Nephron (organoid): Measurements from ENCODE around the gene CDC14B.
"Not testable (repeated sequence)": the region's sequence is repeated elsewhere in the genome, so short reads cannot be mapped to it uniquely, and the experiment has no call there.

ENCODE experiments used
- H3K27ac Mint-ChIP-seq, 3 experiments: 2 replicates each; pipeline ENCODE4 v1.8.0; 2020; ENCODE audit warnings: mixed read lengths in 3 of 3, mild to moderate bottlenecking in 2 of 3, moderate library complexity in 1 of 3
- H3K27me3 Mint-ChIP-seq: 2 replicates; pipeline ENCODE4 v1.8.0; 2021; ENCODE audit warnings: low read depth, mild to moderate bottlenecking, moderate library complexity, mixed read lengths
- H3K36me3 Mint-ChIP-seq: 2 replicates; pipeline ENCODE4 v1.8.0; 2020; ENCODE audit warnings: low read depth, mixed read lengths
- H3K4me1 Mint-ChIP-seq: 2 replicates; pipeline ENCODE4 v1.8.0; 2020; ENCODE audit warnings: mixed read lengths
- H3K4me3 Mint-ChIP-seq, 3 experiments: 2 replicates each; pipeline ENCODE4 v1.8.0; 2020; ENCODE audit warnings: mild to moderate bottlenecking in 3 of 3, mixed read lengths in 3 of 3, moderate library complexity in 2 of 3
- H3K9me3 Mint-ChIP-seq: 2 replicates; pipeline ENCODE4 v1.8.0; 2020; ENCODE audit warnings: mixed read lengths
- TF ChIP-seq, protein P1 (sequence below), 3 experiments: fragments of 200-600 bp; sonication (generic); IDR thresholded peaks; one replicate each; pipeline ENCODE4 v1.5.0; 2021; ENCODE audit warnings: antibody characterized with exemption in 3 of 3; ENCODE audit not compliant: unreplicated experiment in 3 of 3

Gene CDC14B

DNA sequence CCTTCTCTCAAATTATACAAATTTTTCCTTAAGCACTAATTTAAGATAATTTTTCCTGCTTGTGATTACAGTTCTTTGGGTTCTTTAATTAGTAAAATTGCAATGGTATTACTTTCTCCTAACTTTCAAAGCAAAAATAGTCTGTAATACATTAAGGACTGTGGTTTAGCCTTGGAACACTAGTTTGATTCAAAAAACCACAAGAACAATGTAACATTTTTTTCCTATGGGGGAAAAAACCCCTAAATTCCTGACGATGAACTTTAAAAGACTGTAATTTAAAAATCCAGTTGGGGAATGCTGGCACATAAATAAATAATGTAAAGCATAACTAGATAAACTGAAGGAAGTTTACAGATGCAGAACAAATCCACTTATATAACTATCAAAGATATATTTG is 65.3 kb downstream of the CDC14B start:
- Mint-ChIP-seq H3K4me3 (no peak overlapping the region), H3K27ac (no peak overlapping the region), H3K4me1 (peaks cover 26% of the 10 kb centered on the region), H3K27me3 (no peaks in the 10 kb centered on the region), H3K36me3 (peaks cover 19% of the 10 kb centered on the region), H3K9me3 (no peaks in the 10 kb centered on the region)
- TF ChIP-seq, protein P1, sequence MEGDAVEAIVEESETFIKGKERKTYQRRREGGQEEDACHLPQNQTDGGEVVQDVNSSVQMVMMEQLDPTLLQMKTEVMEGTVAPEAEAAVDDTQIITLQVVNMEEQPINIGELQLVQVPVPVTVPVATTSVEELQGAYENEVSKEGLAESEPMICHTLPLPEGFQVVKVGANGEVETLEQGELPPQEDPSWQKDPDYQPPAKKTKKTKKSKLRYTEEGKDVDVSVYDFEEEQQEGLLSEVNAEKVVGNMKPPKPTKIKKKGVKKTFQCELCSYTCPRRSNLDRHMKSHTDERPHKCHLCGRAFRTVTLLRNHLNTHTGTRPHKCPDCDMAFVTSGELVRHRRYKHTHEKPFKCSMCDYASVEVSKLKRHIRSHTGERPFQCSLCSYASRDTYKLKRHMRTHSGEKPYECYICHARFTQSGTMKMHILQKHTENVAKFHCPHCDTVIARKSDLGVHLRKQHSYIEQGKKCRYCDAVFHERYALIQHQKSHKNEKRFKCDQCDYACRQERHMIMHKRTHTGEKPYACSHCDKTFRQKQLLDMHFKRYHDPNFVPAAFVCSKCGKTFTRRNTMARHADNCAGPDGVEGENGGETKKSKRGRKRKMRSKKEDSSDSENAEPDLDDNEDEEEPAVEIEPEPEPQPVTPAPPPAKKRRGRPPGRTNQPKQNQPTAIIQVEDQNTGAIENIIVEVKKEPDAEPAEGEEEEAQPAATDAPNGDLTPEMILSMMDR (IDR thresholded peaks at IDR 0.05; ENCODE audit: unreplicated experiment in 3 of 3) = no peak

GRCh38 chr9:96553070-96553469 is 66.6 kb downstream of the CDC14B start:
- no peaks in the 10 kb centered on the region for H3K27me3 Mint-ChIP-seq
- peaks cover 24% of the 10 kb centered on the region for H3K4me1 Mint-ChIP-seq
- no peak overlapping the region for H3K27ac Mint-ChIP-seq
- no peaks in the 10 kb centered on the region for H3K9me3 Mint-ChIP-seq
- H3K4me3 Mint-ChIP-seq = no peak overlapping the region
- TF ChIP-seq, protein P1 (IDR thresholded peaks at IDR 0.05; ENCODE audit: unreplicated experiment in 3 of 3) = no peak
- peaks cover 14% of the 10 kb centered on the region for H3K36me3 Mint-ChIP-seq

DNA sequence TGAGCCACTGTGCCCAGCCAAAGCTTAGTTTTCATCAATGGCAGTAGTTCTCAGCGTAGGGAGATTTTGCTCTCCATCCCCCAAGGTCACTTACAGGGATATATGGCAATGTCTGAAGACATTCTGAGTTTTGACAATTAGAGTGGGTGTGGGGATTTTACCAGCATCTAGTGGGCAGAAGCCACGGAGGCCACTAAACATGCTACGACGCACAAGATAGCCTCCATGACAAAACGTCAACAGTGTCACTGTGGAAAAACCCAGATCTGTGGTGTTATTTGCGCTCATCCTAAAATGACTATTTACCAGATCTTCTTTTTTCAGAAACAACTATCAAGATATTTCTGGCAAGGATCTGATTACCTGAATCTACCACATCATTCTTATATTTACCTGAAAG is 68.2 kb downstream of the CDC14B start:
- Mint-ChIP-seq H3K27ac (no peak overlapping the region), H3K4me1 (peaks cover 17% of the 10 kb centered on the region), H3K27me3 (no peaks in the 10 kb centered on the region), H3K4me3 (no peak overlapping the region), H3K36me3 (peaks cover 18% of the 10 kb centered on the region), H3K9me3 (no peaks in the 10 kb centered on the region)
- TF ChIP-seq, protein P1 (IDR thresholded peaks at IDR 0.05; ENCODE audit: unreplicated experiment in 3 of 3) = no peak

- Mint-ChIP-seq H3K9me3 (no peaks in the 10 kb centered on the region), H3K4me1 (peaks cover 12% of the 10 kb centered on the region), H3K27me3 (no peaks in the 10 kb centered on the region), H3K27ac (no peak overlapping the region), H3K4me3 (no peak overlapping the region), H3K36me3 (peaks cover 24% of the 10 kb centered on the region)
- TF ChIP-seq, protein P1 (IDR thresholded peaks at IDR 0.05; ENCODE audit: unreplicated experiment in 3 of 3) = no peak
Observed at GRCh38 chr9:96550659-96551058, 69.0 kb downstream of the CDC14B start.

DNA sequence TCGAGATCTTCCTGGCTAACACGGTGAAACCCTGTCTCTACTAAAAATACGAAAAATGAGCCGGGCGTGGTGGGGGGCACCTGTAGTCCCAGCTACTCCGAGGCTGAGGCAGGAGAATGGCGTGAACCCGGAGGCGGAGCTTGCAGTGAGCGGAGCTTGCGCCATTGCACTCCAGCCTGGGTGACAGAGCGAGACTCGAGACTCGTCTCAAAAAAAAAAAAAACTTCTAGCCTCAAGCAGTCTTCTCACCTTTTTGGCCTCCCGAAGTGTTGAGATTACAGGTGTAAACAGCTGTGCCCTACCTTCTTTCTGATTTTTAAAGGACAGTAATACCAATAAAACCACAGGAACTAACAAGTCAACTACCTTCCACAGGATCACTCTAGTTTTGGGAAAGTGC is 76.5 kb downstream of the CDC14B start:
- H3K27ac Mint-ChIP-seq, H3K4me1 Mint-ChIP-seq, H3K27me3 Mint-ChIP-seq, H3K4me3 Mint-ChIP-seq, H3K9me3 Mint-ChIP-seq: not testable (repeated sequence)
- H3K36me3 Mint-ChIP-seq = peaks cover 22% of the 10 kb centered on the region

- Mint-ChIP-seq H3K36me3 (peaks cover 21% of the 10 kb centered on the region), H3K4me3 (no peak overlapping the region), H3K27ac (no peak overlapping the region), H3K27me3 (no peaks in the 10 kb centered on the region), H3K4me1 (no peaks in the 10 kb centered on the region), H3K9me3 (no peaks in the 10 kb centered on the region)
- TF ChIP-seq, protein P1 (IDR thresholded peaks at IDR 0.05; ENCODE audit: unreplicated experiment in 3 of 3) = no peak
Observed at GRCh38 chr9:96540106-96540505, 79.5 kb downstream of the CDC14B start.
